ENCODE results near the gene RNASE7.

RNASE7 gene

GRCh38 chr14:21043387-21043973 lies 1.3 kb downstream of the RNASE7 start:
- DNase-seq (ENCODE audit: low read depth in 2 of 2), result no peak

GRCh38 chr14:21043974-21044618 lies 1.9 kb downstream of the RNASE7 start:
- no peak for DNase-seq (ENCODE audit: low read depth in 2 of 2)

GRCh38 chr14:21047378-21047781 lies 5.2 kb downstream of the RNASE7 start:
- DNase-seq (ENCODE audit: low read depth in 2 of 2), result no peak

- no peak for DNase-seq (ENCODE audit: low read depth in 2 of 2)
Observed at GRCh38 chr14:21048638-21049037, 6.5 kb downstream of the RNASE7 start.

DNA sequence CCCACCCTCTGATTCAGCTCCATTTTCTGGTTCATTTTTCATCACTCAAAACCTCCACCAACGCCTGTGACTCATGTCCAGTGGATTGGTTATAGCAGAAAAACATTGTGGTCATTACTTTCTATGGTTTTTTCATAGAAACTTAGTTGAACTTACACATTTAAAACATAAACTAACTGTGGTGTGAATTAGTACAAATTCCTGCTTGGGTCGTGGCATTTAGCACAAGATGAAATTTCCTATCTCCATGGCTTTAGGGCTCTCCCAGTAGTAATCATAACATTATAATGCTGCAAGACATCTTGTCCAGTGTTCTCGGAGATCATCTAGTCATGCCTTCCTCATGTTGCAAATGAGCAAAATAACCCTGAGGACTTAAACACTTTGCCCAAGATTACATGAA lies 7.1 kb downstream of the RNASE7 start:
- no peak for DNase-seq (ENCODE audit: low read depth in 2 of 2)

GRCh38 chr14:21050597-21050996 lies 8.4 kb downstream of the RNASE7 start:
- DNase-seq (ENCODE audit: low read depth in 2 of 2), result no peak

DNA sequence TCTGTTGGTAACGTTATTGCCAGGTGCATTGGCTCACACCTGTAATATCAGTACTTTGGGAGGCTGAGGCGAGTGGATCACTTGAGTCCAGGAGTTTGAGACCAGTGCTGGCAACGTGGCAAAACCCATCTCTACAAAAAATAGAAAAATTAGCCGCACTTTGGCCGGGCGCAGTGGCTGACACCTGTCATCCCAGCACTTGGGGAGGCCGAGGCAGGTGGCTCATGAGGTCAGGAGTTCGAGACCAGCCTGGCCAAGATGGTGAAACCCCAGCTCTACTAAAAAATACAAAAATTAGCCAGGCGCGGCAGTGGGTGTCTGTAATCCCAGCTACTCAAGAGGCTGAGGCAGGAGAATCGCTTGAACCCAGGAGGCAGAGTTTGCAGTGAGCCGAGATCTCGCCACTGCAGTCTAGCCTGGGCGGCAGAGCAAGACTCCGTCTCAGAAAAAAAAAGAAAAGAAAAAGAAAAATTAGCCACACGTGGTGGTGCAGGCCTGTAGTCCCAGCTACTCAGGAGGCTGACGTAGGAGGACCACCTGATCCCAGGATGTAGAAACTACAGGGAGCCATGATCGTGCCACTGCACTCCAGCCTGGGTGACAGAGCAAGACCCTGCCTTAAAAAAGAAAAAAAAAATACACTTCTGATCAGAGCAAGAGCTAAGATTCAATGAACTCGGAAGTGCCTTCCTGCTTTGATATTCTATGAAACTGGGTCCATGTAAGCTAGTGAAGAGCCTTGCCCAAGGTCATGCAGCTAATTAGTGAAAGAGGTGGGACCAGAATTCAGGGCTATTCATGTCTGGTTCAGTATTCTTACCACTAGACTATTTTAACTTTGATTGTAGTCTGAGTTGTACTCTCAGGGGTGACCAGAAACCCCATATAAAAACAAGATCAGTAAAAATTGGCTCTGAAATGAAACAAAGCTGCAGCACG lies 11.3 kb downstream of the RNASE7 start:
- no peak for DNase-seq (ENCODE audit: low read depth in 2 of 2)

- no peak for DNase-seq (ENCODE audit: low read depth in 2 of 2)
Observed at GRCh38 chr14:21054123-21054767, 12.1 kb downstream of the RNASE7 start.

GRCh38 chr14:21054768-21055145 lies 12.6 kb downstream of the RNASE7 start:
- no peak for DNase-seq (ENCODE audit: low read depth in 2 of 2)

- no peak for DNase-seq (ENCODE audit: low read depth in 2 of 2)
Observed at GRCh38 chr14:21055432-21056117, 13.4 kb downstream of the RNASE7 start.

DNA sequence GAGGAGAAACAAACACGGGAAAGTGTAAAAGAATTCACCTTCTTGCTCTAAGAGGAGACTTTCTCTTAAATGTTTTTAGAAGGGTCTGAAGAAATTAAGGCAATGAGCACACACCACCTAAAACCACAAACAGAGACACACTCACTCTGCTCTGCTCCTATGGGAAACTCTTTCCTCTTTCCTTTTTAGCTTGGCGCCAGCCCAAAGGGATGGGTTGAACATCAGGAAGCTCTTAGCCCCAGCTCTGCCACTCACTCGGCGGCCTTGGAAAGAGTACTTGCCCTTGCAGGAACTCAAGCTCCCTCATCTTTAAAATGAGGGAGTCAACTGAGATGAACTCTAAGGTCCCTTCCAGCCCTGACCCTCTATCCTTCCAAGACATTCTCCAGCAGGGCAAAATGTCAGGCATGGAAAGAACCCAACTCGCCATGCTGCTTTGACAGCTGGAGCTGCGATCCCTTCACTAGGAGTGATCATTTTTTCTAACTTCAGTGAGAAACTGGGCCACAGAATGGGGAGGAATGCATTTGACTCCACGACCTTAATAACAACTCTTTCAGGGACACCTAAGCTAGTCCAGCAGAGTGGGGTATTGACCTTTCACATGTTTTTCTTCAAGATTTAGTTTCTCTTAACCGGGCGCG lies 14.5 kb downstream of the RNASE7 start:
- DNase-seq (ENCODE audit: low read depth in 2 of 2), result no peak

GRCh38 chr14:21057803-21058675 lies 15.9 kb downstream of the RNASE7 start, which contains the start of gene RNASE8:
Gene RNASE8, plus strand, starts transcription at chr14:21057822. Its CDS starts 71 bp downstream, at chr14:21057893.
- no peak for DNase-seq (ENCODE audit: low read depth in 2 of 2)

DNA sequence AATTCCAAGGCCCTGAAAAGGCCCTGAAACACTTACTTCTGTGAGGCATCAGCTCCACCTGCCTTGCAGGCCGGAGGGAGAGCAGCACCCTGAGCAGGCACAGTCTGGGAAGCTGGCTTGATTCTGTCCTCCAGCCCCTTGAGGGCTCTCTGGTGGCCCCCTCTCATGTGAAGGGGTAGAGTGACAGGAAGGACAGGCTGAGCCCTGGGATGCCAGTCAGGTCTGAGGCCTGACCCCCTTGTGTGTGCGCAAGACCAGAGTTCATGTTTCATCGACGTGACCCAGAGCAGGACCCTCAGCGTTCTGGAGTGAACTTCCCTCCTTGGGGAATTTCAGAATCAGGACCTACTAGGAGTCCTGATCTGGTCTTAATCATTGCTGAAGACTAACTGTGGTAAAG lies 16.7 kb downstream of the RNASE7 start:
- no peak for DNase-seq (ENCODE audit: low read depth in 2 of 2)

- DNase-seq (ENCODE audit: low read depth in 2 of 2), result no peak
Observed at GRCh38 chr14:21059842-21060613, 17.9 kb downstream of the RNASE7 start.

- no peak for DNase-seq (ENCODE audit: low read depth in 2 of 2)
Observed at GRCh38 chr14:21060614-21061346, 18.6 kb downstream of the RNASE7 start.

- no peak for DNase-seq (ENCODE audit: low read depth in 2 of 2)
Observed at GRCh38 chr14:21061347-21061668, 19.1 kb downstream of the RNASE7 start.

DNA sequence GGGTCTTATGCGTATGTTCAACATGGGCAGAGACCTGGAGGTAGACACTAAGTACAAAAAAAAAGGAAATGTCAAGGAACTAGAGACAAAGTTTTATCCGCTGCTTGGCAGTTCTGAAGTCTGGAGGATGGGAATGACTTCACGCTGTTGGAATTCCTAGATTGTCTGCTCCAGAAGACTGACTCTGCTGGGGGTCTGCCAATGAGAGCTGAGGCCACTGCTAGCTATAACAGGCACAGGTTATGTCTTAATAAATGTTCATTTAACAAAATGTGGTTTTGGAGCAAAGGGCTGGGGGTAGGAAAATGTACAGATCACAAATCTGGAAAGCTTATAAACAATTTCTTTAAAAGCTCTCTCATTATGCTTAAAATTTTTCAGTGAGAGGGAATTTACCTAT lies 21.3 kb downstream of the RNASE7 start:
- no peak for DNase-seq (ENCODE audit: low read depth in 2 of 2)

GRCh38 chr14:21066882-21067502 lies 24.8 kb downstream of the RNASE7 start:
- DNase-seq (ENCODE audit: low read depth in 2 of 2), result no peak
